Measurements from ENCODE around the gene PDSS2. TPM values are rescaled to one million over a fixed set of nuclear protein-coding genes. Genes with fewer than 3 reads are reported as not detected.

The PDSS2 gene
- total RNA-seq, 1 donor from 2014 or later = 16.2 TPM

DNA sequence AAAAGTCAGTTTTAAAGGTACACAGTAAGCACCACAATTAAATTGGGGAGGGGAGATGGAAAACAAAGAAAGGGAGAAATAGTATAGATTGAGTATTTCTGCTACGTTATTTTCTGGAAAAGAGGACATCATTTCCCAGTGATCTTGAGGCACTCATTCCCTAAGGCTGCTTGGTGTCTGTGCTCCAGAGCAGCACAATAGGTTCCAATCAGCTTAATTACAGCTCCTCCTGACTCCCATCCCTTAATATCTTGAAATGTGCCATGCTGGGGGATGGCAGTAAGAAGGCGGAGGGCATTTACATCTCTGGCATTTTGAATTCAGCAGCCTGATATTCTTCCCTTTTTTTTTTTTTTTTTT lies 304.6 kb downstream of the PDSS2 start:
- no peak for DNase-seq
- H3K4me3 ChIP-seq = no peak overlapping the region
- H3K4me1 ChIP-seq = no peaks in the 10 kb centered on the region
- no peak for ATAC-seq
- intact Hi-C loops (cut with DNase I) = no loop called here
- peak overlapping the region; percentile 45 for H3K27ac ChIP-seq
- no peaks in the 10 kb centered on the region for H3K27me3 ChIP-seq
- no peaks in the 10 kb centered on the region for H3K36me3 ChIP-seq
- TF ChIP-seq, protein P1, sequence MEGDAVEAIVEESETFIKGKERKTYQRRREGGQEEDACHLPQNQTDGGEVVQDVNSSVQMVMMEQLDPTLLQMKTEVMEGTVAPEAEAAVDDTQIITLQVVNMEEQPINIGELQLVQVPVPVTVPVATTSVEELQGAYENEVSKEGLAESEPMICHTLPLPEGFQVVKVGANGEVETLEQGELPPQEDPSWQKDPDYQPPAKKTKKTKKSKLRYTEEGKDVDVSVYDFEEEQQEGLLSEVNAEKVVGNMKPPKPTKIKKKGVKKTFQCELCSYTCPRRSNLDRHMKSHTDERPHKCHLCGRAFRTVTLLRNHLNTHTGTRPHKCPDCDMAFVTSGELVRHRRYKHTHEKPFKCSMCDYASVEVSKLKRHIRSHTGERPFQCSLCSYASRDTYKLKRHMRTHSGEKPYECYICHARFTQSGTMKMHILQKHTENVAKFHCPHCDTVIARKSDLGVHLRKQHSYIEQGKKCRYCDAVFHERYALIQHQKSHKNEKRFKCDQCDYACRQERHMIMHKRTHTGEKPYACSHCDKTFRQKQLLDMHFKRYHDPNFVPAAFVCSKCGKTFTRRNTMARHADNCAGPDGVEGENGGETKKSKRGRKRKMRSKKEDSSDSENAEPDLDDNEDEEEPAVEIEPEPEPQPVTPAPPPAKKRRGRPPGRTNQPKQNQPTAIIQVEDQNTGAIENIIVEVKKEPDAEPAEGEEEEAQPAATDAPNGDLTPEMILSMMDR (IDR thresholded peaks at IDR 0.05) = no peak
- no peaks in the 10 kb centered on the region for H3K9me3 ChIP-seq

DNA sequence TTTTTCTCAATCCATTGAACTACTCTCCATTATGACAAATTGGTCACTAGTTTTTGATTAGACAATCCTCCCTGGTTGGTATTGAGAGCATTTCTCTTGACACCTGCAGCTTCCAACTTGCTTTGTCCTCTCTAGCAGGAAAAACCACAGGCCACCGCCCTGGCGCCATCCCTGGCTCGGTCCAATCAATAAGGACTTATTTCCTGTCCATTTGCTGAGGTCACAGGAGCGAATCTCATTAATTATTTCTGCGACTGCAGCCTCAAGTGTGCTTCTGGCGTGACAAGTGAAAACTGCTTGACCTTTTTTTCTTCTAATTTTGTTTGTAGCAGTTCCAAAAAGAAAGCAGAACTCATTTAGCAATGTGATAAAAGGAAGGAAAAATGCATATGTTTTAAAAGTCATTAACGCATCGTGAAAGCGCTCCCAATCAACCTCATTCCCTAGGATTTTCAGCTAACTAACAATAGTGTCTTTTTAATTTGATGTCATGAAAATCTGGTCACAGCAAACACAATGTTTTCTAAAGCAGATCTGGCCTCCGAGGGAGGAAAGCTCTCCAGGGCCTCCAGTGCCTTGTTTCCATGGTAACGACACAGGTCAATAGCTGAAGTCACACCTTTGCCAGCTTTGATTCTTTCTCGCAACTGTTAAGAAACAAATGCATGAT lies 305.1 kb downstream of the PDSS2 start:
- DNase-seq (peak; percentile 73), ATAC-seq (peak; percentile 40)
- intact Hi-C loops (cut with DNase I) = no loop called here
- TF ChIP-seq, protein P1 (IDR thresholded peaks at IDR 0.05) = no peak
- Histone ChIP-seq H3K27me3 (no peaks in the 10 kb centered on the region), H3K4me1 (no peaks in the 10 kb centered on the region), H3K4me3 (no peak overlapping the region), H3K36me3 (no peaks in the 10 kb centered on the region), H3K27ac (peak overlapping the region; percentile 45), H3K9me3 (no peaks in the 10 kb centered on the region)

DNA sequence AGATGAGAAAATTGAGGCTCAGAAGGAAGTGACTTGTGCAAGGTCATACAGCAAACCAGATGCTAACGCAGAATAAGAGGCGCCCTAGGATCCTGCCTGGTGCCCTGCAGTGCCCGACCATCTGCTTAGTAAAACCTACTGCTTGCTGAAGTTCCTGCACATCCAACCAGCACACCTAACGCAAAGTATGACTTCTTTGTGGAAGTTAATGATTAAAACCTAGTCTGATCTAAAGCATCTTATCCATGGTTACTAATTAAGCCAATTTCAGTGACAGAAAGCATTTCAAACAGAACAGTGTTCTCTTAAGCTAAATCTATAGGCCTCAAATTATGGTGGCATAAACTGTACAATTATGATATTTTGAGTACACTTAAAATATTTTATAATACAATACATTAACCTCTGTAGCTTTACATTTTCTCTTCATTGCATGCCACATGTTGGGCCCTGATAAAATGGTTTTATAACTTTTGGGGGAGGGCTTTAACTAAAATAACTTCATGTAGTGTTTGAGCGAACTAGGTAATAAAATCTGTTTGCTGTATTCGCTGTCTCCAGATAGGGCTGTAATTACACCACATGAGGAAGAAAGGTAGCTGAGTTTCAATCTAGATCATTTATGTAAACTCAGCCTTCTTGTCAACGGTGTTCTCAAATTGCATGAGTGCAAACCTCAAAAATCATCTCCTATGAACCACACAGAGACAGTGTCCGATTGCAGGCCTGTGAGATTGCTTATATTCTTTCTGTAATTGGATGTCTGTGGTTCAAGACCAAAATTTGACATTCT lies 306.5 kb downstream of the PDSS2 start:
- intact Hi-C loops (cut with DNase I) = no loop called here
- ATAC-seq (peak; percentile 57), DNase-seq (no peak)
- TF ChIP-seq, protein P1 (IDR thresholded peaks at IDR 0.05) = no peak
- H3K36me3 ChIP-seq = no peaks in the 10 kb centered on the region
- H3K27ac ChIP-seq = no peak overlapping the region
- H3K27me3 ChIP-seq = no peaks in the 10 kb centered on the region
- no peaks in the 10 kb centered on the region for H3K9me3 ChIP-seq
- no peaks in the 10 kb centered on the region for H3K4me1 ChIP-seq
- no peak overlapping the region for H3K4me3 ChIP-seq

DNA sequence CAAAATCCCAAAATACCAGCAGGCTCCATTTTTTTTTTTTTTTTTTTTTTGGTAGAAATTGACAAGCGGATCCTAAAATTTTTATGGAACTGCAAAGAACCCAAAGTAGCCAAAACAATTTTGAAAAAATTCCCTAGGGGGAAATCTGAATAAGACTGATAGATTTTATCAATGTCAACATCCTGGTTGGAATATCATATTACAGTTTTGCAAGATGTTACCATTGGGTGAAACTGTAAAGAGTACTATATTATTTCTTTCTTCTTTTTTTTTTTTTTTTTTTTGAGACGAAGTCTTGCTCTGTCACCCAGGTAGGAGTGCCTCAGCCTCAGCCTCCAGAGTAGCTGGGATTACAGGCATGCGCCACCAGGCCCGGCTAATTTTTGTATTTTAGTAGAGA lies 314.7 kb downstream of the PDSS2 start:
- H3K4me3 ChIP-seq = no peak overlapping the region
- intact Hi-C loops (cut with DNase I) = no loop called here
- no peak for ATAC-seq
- H3K27me3 ChIP-seq = no peaks in the 10 kb centered on the region
- H3K9me3 ChIP-seq = no peaks in the 10 kb centered on the region
- DNase-seq = no peak
- TF ChIP-seq, protein P1 (IDR thresholded peaks at IDR 0.05) = no peak
- no peaks in the 10 kb centered on the region for H3K4me1 ChIP-seq
- no peak overlapping the region for H3K27ac ChIP-seq
- H3K36me3 ChIP-seq = no peaks in the 10 kb centered on the region

DNA sequence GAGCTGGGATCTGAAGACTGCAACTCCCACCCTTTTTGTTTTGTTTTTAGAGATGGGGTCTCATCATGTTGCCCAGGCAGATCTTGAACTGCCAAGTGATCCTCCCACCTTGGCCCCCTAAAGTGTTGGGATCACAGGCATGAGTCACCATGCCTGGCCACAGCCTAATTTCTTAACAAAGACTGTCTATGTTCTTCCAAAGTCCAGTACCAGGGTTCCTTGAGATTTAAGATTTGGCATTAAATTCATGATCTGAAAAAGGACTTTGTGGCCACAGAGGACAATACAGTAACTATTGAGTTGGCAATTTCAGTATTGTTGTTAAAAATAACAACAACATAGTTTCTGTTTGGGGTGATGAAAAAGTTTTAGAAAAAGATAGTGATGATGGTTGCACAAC lies 315.4 kb downstream of the PDSS2 start:
- TF ChIP-seq, protein P1 (IDR thresholded peaks at IDR 0.05) = no peak
- DNase-seq (no peak), ATAC-seq (no peak)
- intact Hi-C loops (cut with DNase I) = no loop called here
- H3K27me3 ChIP-seq = no peaks in the 10 kb centered on the region
- no peaks in the 10 kb centered on the region for H3K36me3 ChIP-seq
- H3K4me1 ChIP-seq = no peaks in the 10 kb centered on the region
- no peak overlapping the region for H3K27ac ChIP-seq
- no peaks in the 10 kb centered on the region for H3K9me3 ChIP-seq
- H3K4me3 ChIP-seq = no peak overlapping the region
